ENCODE results near the gene FIGNL2. TPM values are rescaled to one million over a fixed set of nuclear protein-coding genes. Genes with fewer than 3 reads are reported as not detected.

Gene FIGNL2
- total and polyA plus RNA-seq, 9 of the 15 experiments (the other 6 are each of a cell fraction or from before 2014, with no cell fraction given), result 0.01 TPM; not detected in 8

DNA sequence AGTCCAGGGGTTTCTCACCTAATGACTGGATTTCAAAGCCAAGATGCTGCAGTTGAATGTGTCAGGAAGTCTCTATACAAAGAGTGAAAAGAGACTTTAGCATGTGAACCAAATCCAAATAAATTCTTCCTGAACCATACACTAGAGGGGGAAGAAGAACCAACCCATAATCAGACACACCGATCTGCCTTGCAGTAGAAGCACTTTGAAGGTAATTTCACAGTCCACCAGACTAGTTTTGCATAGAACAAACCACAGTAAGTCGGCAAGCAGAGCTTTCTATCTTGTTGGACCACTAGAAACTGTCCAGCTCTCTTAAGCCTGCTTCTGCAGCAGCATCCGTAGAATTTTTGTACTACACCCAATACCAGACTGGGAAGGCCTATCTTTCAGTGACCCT, 39.3 kb downstream of the FIGNL2 start:
- Histone ChIP-seq H3K9ac (ENCODE audit: insufficient read depth in 1 of 2, low read depth in 2 of 2, low read length in 2 of 2) (no peak overlapping the region), H3K4me3 (no peak overlapping the region), H3K79me2 (ENCODE audit: control insufficient read depth, insufficient read depth, low read length) (no peaks in the 10 kb centered on the region), H4K20me1 (replicated peaks; ENCODE audit: control insufficient read depth, insufficient read depth, low read length) (peaks cover 10% of the 10 kb centered on the region; the same call in 1 of the 2 replicates), H3K27me3 (ENCODE audit: control insufficient read depth in 2 of 2, insufficient read depth in 2 of 2, low read length in 2 of 2) (peaks cover 28 to 51% of the 10 kb centered on the region in 2 experiments), H3K9me3 (replicated peaks; ENCODE audit: control insufficient read depth, insufficient read depth, low read depth, low read length) (no peaks in the 10 kb centered on the region), H3K36me3 (ENCODE audit: control insufficient read depth, insufficient read depth, low read length) (no peaks in the 10 kb centered on the region), H3K4me1 (replicated peaks in 1 of 2; ENCODE audit: control insufficient read depth in 2 of 2, insufficient read depth in 2 of 2, low read length in 2 of 2) (peaks cover 0 to 8% of the 10 kb centered on the region in 2 experiments; a peak in 2 of 5 replicates), H2AFZ (ENCODE audit: low read depth, low read length) (no peak overlapping the region), H3K27ac (ENCODE audit: extremely low read depth, low read depth, low read length) (no peak overlapping the region), H3K9me1 (ENCODE audit: control insufficient read depth, insufficient read depth, low read length) (no peaks in the 10 kb centered on the region), H3K4me2 (ENCODE audit: insufficient read depth, low read length) (no peak overlapping the region)
- POLR2A ChIA-PET, result no interaction called here
- ATAC-seq (no peak), FAIRE-seq (no peak), DNase-seq (ENCODE audit: extremely low read depth in 1 of 4, low spot score in 3 of 4) (no peak)
- intact Hi-C loops (cut with micrococcal nuclease), result no loop called here
- TF ChIP-seq PHF8 (IDR thresholded peaks at IDR 0.05; ENCODE audit: borderline replicate concordance, low read length), result no peak
- no peak for TF ChIP-seq ZNF696 (CRISPR knock-in tag; conservative IDR thresholded peaks at IDR 0.05)
- TF ChIP-seq TCF7L2 (IDR thresholded peaks at IDR 0.05; ENCODE audit: low read depth, low read length), result no peak
- TF ChIP-seq, protein P1, sequence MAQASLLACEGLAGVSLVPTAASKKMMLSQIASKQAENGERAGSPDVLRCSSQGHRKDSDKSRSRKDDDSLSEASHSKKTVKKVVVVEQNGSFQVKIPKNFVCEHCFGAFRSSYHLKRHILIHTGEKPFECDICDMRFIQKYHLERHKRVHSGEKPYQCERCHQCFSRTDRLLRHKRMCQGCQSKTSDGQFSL (CRISPR knock-in tag; IDR thresholded peaks at IDR 0.05), result no peak
- TF ChIP-seq, protein P1 (tag; IDR thresholded peaks at IDR 0.05), result no peak
- no peak for TF ChIP-seq ZNF121 (CRISPR knock-in tag; conservative IDR thresholded peaks at IDR 0.05)
- TF ChIP-seq TARDBP (IDR thresholded peaks at IDR 0.05), result no peak
- no peak for TF ChIP-seq RBM22 (IDR thresholded peaks at IDR 0.05; ENCODE audit: low read depth, low read length, poor library complexity, severe bottlenecking)
- TF ChIP-seq, protein P2, sequence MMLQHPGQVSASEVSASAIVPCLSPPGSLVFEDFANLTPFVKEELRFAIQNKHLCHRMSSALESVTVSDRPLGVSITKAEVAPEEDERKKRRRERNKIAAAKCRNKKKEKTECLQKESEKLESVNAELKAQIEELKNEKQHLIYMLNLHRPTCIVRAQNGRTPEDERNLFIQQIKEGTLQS (IDR thresholded peaks at IDR 0.05), result no peak
- TF ChIP-seq, protein P2 (CRISPR knock-in tag; conservative IDR thresholded peaks at IDR 0.05), result no peak
- no peak for TF ChIP-seq MAZ (CRISPR knock-in tag; conservative IDR thresholded peaks at IDR 0.05 in 1 of 2, IDR thresholded peaks at IDR 0.05 in 1 of 2)
- TF ChIP-seq CAMTA2 (CRISPR knock-in tag; conservative IDR thresholded peaks at IDR 0.05), result no peak
- TF ChIP-seq CBFA2T3 (IDR thresholded peaks at IDR 0.05), result no peak
- TF ChIP-seq POLR2AphosphoS5 (IDR thresholded peaks at IDR 0.05; ENCODE audit: control insufficient read depth, insufficient read depth, low read depth, low read length), result no peak
- BruUV-seq (replicated peaks), result no TSS peak
- 2% methylated on average over 3 of the region's 3 CpGs for WGBS (ENCODE audit: insufficient coverage, low coverage, missing lambda C conversion rate)
- in situ Hi-C loops (cut with MboI), result no loop called here
- CTCF ChIA-PET (ENCODE audit: low intra/inter-chr PET ratio), result interaction anchor here (0.5 to 0.6 kb wide), 2 partner anchors 20 to 79 kb away, joined by 3 read pairs; partner anchors contain the start of gene ANKRD33

Measured in K562 (cell line).